ENCODE data around the gene C1orf21. TPM values are rescaled to one million over a fixed set of nuclear protein-coding genes. Genes with fewer than 3 reads are reported as not detected.

The C1orf21 gene
- total RNA-seq, 2 experiments from 2014 or later: 1.9 to 2.2 TPM

DNA sequence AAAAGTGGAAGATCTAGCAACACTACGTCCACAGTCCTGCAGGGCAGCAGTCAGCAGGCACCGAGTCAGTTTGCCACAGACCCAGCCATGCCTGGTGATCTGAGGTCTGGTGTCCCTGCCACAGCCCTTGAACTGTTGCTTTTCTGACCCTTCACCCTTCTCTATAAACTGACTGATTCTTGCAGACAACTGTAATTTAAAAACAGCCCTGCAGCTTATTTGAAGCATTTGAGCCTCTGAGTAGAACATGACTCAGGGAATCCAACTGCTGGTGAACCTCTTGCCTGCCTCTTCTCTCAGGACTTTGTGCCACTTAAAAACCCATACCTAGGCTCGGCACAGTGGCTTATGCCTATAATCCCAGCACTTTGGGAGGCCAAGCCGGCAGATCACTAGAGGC, 260.6 kb downstream of the C1orf21 start:
- Mint-ChIP-seq H3K4me1 (ENCODE audit: low read depth) (no peaks in the 10 kb centered on the region), H3K27me3 (peaks cover 15% of the 10 kb centered on the region), H3K36me3 (no peaks in the 10 kb centered on the region), H3K9me3 (peaks cover 5% of the 10 kb centered on the region), H3K4me3 (no peak overlapping the region), H3K27ac (no peak overlapping the region)
- POLR2A ChIA-PET: no interaction called here
- CTCF ChIA-PET: no interaction called here
- intact Hi-C loops (cut with micrococcal nuclease): no loop called here
- DNase-seq: no peak

DNA sequence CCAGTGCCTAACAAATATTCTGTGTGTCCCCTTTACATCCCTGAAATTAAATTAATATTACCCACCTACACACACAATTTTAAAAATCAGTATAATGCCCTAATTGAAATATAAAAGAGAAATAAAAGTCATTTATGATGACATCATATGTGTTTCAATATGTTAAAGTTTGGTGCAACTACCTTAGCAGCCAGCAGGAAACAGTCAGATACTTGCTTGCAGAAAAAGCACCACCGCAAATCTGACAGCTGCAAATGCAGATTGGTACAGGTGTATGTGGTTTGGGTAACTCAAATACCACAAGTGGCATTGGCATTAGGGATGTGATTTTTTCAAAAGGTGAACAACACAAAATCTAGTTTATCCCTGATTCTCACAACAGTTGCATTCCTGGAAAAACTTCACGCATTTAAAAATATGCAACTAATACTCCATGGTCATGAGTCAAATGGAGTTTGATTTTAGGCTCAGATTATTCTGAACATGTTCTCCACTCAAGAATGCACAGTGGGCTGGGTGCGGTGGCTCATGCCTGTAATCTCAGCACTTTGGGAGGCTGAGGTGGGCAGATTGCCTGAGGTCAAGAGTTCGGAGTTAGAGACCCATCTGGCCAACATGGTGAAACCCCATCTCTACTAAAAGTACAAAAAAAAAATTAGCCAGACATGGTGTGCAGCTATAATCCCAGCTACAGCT, 261.5 kb downstream of the C1orf21 start:
- no peaks in the 10 kb centered on the region for H3K4me1 Mint-ChIP-seq (ENCODE audit: low read depth)
- no peaks in the 10 kb centered on the region for H3K36me3 Mint-ChIP-seq
- no peak overlapping the region for H3K27ac Mint-ChIP-seq
- DNase-seq: no peak
- H3K9me3 Mint-ChIP-seq: peaks cover 5% of the 10 kb centered on the region
- peaks cover 18% of the 10 kb centered on the region for H3K27me3 Mint-ChIP-seq
- intact Hi-C loops (cut with micrococcal nuclease): no loop called here
- POLR2A ChIA-PET: no interaction called here
- CTCF ChIA-PET: no interaction called here
- H3K4me3 Mint-ChIP-seq: no peak overlapping the region

DNA sequence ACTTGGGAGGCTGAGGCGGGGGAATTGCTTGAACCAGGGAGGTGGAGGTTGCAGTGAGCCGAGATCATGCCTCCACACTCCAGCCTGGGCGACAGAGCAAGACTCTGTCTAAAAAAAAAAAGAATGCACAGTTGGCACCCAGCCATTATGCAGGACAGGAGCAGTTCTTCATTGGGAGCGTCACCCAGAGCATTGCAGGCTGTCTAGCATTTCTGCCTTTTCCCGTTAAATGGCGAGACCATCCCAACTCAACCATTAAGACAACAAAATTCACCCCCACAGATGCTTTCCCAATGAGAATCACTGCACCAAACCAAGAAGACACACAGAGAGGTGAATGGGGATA, 262.0 kb downstream of the C1orf21 start:
- peaks cover 18% of the 10 kb centered on the region for H3K27me3 Mint-ChIP-seq
- DNase-seq: no peak
- H3K27ac Mint-ChIP-seq: no peak overlapping the region
- no peaks in the 10 kb centered on the region for H3K36me3 Mint-ChIP-seq
- no peaks in the 10 kb centered on the region for H3K4me1 Mint-ChIP-seq (ENCODE audit: low read depth)
- CTCF ChIA-PET: no interaction called here
- H3K9me3 Mint-ChIP-seq: peaks cover 5% of the 10 kb centered on the region
- H3K4me3 Mint-ChIP-seq: no peak overlapping the region
- POLR2A ChIA-PET: no interaction called here
- intact Hi-C loops (cut with micrococcal nuclease): no loop called here

DNA sequence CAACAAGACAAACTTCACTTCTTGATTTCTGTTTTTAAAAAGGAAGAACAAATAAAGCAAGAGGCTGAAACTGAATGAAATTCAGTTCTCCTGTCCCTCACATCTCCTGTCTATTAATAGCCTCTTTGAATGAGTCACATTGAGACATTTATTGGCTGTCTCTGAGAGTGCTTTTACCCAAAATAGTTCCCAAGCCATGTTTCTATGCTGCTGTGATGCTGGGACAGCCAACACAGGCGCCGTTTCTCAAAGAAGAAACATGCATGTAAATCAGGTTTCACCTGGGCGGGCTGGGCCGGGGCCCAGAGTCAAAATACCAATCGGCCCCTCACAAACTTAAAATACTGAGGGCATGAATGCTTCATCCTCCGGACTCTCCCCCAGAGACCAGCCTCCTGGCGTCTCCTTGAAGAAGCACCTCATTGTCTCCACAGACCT, 262.6 kb downstream of the C1orf21 start:
- CTCF ChIA-PET: no interaction called here
- POLR2A ChIA-PET: no interaction called here
- Mint-ChIP-seq H3K9me3 (peaks cover 5% of the 10 kb centered on the region), H3K27ac (no peak overlapping the region), H3K4me1 (ENCODE audit: low read depth) (no peaks in the 10 kb centered on the region), H3K36me3 (no peaks in the 10 kb centered on the region), H3K27me3 (peaks cover 16% of the 10 kb centered on the region), H3K4me3 (no peak overlapping the region)
- intact Hi-C loops (cut with micrococcal nuclease): no loop called here
- DNase-seq: no peak

DNA sequence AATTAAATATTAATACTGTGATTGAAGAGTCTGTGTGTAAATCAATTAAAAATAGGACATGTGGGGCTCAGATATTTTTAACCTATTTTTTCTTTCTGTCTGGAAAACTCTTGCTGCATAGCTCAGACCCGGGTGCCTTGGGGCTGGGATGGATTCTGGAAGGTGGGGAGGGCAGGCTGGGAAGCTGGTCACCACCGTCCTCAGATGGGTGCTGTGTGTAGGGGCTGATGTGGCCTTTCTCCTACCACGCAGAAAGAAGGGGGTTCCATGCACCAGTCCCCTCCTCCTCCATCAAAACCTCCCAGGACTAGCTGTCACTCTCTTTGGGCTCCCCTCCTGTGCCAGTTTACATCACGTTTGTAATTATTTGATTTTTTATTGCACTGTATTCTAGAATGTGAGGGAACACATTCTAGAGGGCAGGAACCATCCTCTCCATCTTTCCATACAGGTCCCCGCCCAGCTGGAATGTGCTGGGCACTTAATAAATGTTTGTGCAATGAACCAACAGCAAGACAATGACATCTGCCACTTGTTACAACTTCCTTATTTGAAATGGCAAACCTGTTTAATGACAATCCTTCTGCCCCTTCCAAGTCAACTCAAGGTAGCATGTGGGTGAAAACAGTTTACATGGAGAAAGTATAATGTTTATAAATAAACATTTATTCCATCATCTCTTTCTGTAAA, 263.5 kb downstream of the C1orf21 start:
- CTCF ChIA-PET: no interaction called here
- H3K27ac Mint-ChIP-seq: no peak overlapping the region

DNA sequence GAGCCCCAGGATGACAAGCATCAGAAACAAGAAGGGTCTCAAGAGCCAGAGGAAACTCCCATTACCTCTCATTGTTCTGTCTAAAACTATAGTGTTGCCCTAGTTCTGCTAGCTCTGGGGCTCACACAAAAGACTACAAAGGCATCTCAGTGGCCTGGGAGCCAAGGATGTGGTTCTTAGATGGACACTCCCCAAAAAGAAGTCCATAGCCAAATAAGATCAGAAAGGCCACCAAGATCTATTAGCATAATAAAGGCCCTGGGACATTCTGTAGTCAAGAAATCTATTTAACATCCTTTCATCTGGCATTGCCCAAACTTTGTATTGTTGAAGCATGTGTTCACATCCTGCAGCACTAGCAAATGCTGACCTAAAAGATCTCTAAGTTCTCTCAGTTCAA, 268.4 kb downstream of the C1orf21 start:
- ChIA-PET POLR2A (interaction anchor here (0.6 kb wide), 1 partner anchor 331 kb away, joined by 3 read pairs; no protein-coding TSS in a partner anchor), CTCF (interaction anchor here (1.5 kb wide), 1 partner anchor 9 kb away, joined by 9 read pairs; no protein-coding TSS in a partner anchor)
- intact Hi-C loops (cut with micrococcal nuclease): no loop called here
- Mint-ChIP-seq H3K27ac (no peak overlapping the region), H3K4me3 (no peak overlapping the region), H3K9me3 (no peaks in the 10 kb centered on the region), H3K4me1 (ENCODE audit: low read depth) (no peaks in the 10 kb centered on the region), H3K27me3 (peaks cover 9% of the 10 kb centered on the region), H3K36me3 (no peaks in the 10 kb centered on the region)
- no peak for DNase-seq

More for the DNA sequence above, 263.5 kb downstream of the C1orf21 start:
- Mint-ChIP-seq H3K4me3 (no peak overlapping the region), H3K27me3 (peaks cover 15% of the 10 kb centered on the region), H3K4me1 (ENCODE audit: low read depth) (no peaks in the 10 kb centered on the region), H3K36me3 (no peaks in the 10 kb centered on the region), H3K9me3 (peaks cover 5% of the 10 kb centered on the region)
- intact Hi-C loops (cut with micrococcal nuclease): no loop called here
- no peak for DNase-seq
- POLR2A ChIA-PET: no interaction called here

DNA sequence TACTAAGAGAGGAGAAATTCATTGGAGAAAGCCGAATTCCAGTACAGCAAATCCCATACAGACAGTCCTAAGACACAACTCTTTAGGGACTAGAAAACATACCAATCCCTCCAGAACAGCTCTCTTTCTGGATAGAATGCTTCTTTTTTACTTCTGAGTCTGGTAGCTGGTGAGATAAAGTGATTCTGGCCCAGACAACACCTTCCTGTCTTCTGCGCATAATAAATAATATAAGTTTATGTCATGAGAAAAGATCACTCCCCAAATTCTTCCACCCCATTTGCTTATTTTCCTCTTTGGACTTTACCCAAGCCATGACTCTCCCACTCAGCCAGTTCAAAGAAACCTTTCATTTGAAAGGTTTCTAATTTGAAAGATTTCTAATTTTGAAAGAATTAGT, 269.4 kb downstream of the C1orf21 start:
- Mint-ChIP-seq H3K27ac (no peak overlapping the region), H3K27me3 (peaks cover 8% of the 10 kb centered on the region), H3K9me3 (no peaks in the 10 kb centered on the region), H3K36me3 (no peaks in the 10 kb centered on the region), H3K4me1 (ENCODE audit: low read depth) (no peaks in the 10 kb centered on the region), H3K4me3 (no peak overlapping the region)
- no peak for DNase-seq
- POLR2A ChIA-PET: no interaction called here
- CTCF ChIA-PET: interaction anchor here (1.5 kb wide), 1 partner anchor 8 kb away, joined by 9 read pairs; no protein-coding TSS in a partner anchor
- intact Hi-C loops (cut with micrococcal nuclease): no loop called here

DNA sequence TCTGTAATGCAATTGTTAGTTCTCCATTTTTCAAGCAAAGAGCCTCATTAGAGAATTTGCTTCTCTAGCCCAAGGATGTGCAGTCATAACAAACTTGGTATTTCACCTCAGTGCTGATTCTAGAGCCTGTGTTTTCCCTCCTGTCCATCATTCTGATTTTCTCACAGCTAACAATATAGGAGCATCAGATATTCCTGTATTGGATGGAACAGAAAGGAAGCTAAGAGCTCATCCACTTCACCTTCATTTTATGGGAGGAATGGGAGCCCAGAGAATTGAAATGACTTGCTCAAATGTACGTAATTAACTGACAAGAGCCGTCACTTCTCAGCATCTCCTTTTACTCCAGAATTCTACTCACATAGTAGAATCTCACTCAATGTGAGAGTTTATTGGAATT, 271.2 kb downstream of the C1orf21 start:
- Mint-ChIP-seq H3K36me3 (no peaks in the 10 kb centered on the region), H3K27ac (no peak overlapping the region), H3K4me3 (no peak overlapping the region), H3K4me1 (ENCODE audit: low read depth) (no peaks in the 10 kb centered on the region), H3K9me3 (no peaks in the 10 kb centered on the region), H3K27me3 (no peaks in the 10 kb centered on the region)
- ChIA-PET CTCF (no interaction called here), POLR2A (no interaction called here)
- intact Hi-C loops (cut with micrococcal nuclease): no loop called here
- no peak for DNase-seq

DNA sequence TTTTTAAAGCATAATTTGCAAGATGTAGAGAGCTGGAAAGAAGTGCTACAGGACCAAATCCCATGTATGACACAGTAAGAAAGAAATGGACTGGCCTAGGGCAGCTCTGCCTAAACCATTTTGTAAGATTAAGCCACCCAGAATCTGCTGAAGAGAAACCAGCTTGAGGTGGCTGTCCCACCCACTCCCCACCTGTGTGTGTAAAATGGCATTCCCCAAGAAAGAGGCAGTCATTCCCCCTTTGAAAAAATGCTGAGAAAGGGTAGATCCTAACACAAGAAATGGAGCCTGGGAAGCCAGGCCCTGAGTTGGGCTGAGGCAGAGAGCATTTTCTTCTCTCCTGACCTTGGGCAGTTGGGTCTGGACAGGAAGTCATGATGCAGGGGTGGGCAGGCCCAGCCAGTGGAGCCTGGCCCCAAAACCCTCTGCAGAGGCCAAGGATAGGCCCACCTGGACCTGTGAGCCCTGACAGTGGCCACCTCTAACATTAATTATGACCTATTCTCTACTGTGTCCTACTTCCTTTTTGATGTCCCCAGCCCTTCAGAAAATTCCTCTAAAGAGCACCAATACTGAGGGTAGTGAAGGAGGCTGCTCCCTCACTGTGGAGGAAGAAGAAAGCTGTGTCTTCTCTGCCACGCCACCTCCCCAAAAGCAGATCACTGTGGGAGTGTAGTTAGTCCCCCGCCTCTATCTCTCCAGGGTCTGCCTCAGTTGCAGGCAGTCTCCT, 273.8 kb downstream of the C1orf21 start:
- ChIA-PET CTCF (interaction anchor here (0.6 to 2.1 kb wide), 2 partner anchors 11 to 1329 kb away, joined by 3 to 4 read pairs; no protein-coding TSS in a partner anchor), POLR2A (no interaction called here)
- Mint-ChIP-seq H3K27ac (no peak overlapping the region), H3K4me3 (no peak overlapping the region), H3K27me3 (peaks cover 17% of the 10 kb centered on the region), H3K4me1 (ENCODE audit: low read depth) (peaks cover 3% of the 10 kb centered on the region), H3K36me3 (no peaks in the 10 kb centered on the region), H3K9me3 (no peaks in the 10 kb centered on the region)
- intact Hi-C loops (cut with micrococcal nuclease): loop anchor here (10.0 kb wide), 1 partner anchor 436 kb away; no protein-coding TSS in a partner anchor
- no peak for DNase-seq

DNA sequence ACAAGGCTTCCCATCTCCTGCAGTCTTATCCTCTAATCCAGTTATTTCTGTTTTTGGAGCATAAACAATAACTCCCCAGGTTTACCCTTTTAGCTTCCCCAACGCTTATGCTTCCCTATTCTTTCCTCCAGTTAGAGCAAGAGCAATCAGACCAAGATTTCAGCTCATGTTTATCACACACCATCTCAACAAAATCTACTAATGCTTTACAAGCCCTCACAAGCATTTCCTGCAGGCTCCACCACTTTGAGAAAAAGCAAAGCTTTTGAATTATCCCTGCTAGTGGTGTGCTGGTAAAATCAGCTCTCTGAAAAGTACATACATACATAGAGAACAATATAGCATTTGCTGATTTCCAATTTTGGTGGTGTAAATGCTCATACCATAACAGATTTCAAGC, 275.0 kb downstream of the C1orf21 start:
- Mint-ChIP-seq H3K4me3 (no peak overlapping the region), H3K4me1 (ENCODE audit: low read depth) (peaks cover 3% of the 10 kb centered on the region), H3K9me3 (no peaks in the 10 kb centered on the region), H3K36me3 (no peaks in the 10 kb centered on the region), H3K27ac (no peak overlapping the region), H3K27me3 (peaks cover 17% of the 10 kb centered on the region)
- POLR2A ChIA-PET: no interaction called here
- no peak for DNase-seq
- intact Hi-C loops (cut with micrococcal nuclease): loop anchor here (10.0 kb wide), 1 partner anchor 437 kb away; no protein-coding TSS in a partner anchor
- CTCF ChIA-PET: interaction anchor here (2.1 kb wide), 1 partner anchor 10 kb away, joined by 4 read pairs; no protein-coding TSS in a partner anchor

DNA sequence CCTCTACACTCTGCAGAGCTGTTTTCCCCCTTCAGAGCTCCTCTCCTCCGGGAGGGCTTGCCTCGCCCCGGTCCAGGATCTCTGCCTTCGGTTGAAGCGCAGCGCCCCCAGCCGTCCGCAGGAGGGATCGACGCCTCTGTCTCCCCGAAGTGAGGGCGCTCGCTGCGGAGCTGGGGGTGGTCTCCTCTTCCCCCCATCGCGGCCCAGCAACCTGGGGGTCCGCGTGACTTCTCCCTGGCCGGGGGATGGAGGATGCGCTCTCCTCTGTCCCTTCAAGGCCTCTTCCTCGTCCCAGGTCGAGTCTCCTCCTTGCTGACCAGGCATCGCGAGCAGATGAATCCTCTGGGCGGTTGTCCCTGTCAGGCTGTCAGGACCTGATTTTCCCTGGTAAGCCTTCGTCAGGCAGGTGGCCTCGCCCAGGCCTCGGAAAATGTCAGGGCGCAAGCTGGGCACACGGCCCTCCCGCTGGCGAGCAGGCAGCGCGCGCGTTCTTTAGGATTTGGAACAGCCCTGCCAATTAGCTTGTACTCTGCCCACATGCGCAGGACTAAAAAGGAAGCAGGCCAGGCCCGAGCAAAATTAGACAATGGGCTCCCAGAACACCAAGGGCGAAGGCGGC, 277.3 kb downstream of the C1orf21 start:
- peaks cover 17% of the 10 kb centered on the region for H3K27me3 Mint-ChIP-seq
- intact Hi-C loops (cut with micrococcal nuclease): loop anchor here (2.0 to 10.0 kb wide), 3 partner anchors 277 to 589 kb away; partner anchors contain the start of gene C1orf21
- H3K9me3 Mint-ChIP-seq: no peaks in the 10 kb centered on the region
- peak; percentile 63 for DNase-seq
- no peaks in the 10 kb centered on the region for H3K36me3 Mint-ChIP-seq
- H3K4me1 Mint-ChIP-seq (ENCODE audit: low read depth): peaks cover 3% of the 10 kb centered on the region
- H3K27ac Mint-ChIP-seq: no peak overlapping the region
- POLR2A ChIA-PET: no interaction called here
- CTCF ChIA-PET: interaction anchor here (0.6 to 2.0 kb wide), 15 partner anchors 8 to 588 kb away, joined by 3 to 9 read pairs (median 4); no protein-coding TSS in a partner anchor
- no peak overlapping the region for H3K4me3 Mint-ChIP-seq

DNA sequence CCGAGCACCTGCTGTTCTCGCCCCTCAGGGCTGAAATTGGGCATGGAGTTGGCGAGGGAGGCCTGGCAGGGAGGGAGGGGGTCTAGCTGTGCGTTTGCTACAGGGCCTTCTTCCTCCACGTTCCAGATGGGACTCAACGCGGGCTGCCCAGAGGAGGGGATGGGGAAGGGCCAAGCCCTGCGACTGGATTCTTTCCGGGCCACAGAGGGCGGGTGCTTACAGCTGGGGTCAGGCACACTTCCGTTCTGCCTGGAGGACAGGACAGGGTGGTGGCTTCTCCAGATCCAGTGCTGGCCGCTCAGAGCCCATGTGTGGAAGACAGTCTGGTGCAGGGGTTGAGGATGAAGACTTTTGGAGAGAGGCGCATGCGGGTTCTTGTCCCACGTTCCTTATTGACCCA, 277.8 kb downstream of the C1orf21 start:
- no peak overlapping the region for H3K4me3 Mint-ChIP-seq
- ChIA-PET CTCF (interaction anchor here (0.6 to 2.0 kb wide), 12 partner anchors 9 to 443 kb away, joined by 3 to 9 read pairs (median 4); no protein-coding TSS in a partner anchor), POLR2A (no interaction called here)
- DNase-seq: no peak
- H3K9me3 Mint-ChIP-seq: no peaks in the 10 kb centered on the region
- intact Hi-C loops (cut with micrococcal nuclease): loop anchor here (2.0 to 10.0 kb wide), 3 partner anchors 278 to 590 kb away; partner anchors contain the start of gene C1orf21
- H3K27me3 Mint-ChIP-seq: peaks cover 17% of the 10 kb centered on the region
- H3K36me3 Mint-ChIP-seq: no peaks in the 10 kb centered on the region
- H3K4me1 Mint-ChIP-seq (ENCODE audit: low read depth): peaks cover 3% of the 10 kb centered on the region
- no peak overlapping the region for H3K27ac Mint-ChIP-seq
